Ovary (tissue), 9 donors: ENCODE results near the gene RYR3. TPM values are rescaled to one million over a fixed set of nuclear protein-coding genes. Genes with fewer than 3 reads are reported as not detected.

Source experiments
- DNase-seq, 5 donors: peaks; one replicate each; pipeline ENCODE4 v3.0.0-alpha.2; 2019 to 2020
- H3K27ac ChIP-seq, 2 donors: fragments of 200-600 bp; one replicate each; pipeline versions ENCODE4 v1.5.1 to v1.8.0; 2019 to 2022
- H3K27me3 ChIP-seq: fragments of 200-600 bp; one replicate; pipeline ENCODE4 v1.8.0; 2022
- H3K36me3 ChIP-seq: fragments of 200-600 bp; sonication (generic); one replicate; pipeline ENCODE4 v1.5.1; 2019
- H3K4me1 ChIP-seq: one replicate; pipeline ENCODE4 v1.8.1; 2013; ENCODE audit warnings: mild to moderate bottlenecking, moderate library complexity; ENCODE audit not compliant: insufficient read depth
- H3K4me3 ChIP-seq: fragments of 200-600 bp; sonication (generic); one replicate; pipeline ENCODE4 v1.5.1; 2017
- H3K9me3 ChIP-seq, 2 donors: fragments of 200-600 bp in 1 of 2; sonication (generic) in 1 of 2; one replicate each; pipeline versions ENCODE4 v1.5.1 to v1.8.1; 2013 to 2019; ENCODE audit warnings: mild to moderate bottlenecking in 1 of 2, moderate library complexity in 1 of 2
- EP300 ChIP-seq: sonication (generic); formaldehyde crosslinking; IDR thresholded peaks from one replicate; pipeline ENCODE4 v1.6.1; 2017; ENCODE audit warnings: antibody characterized with exemption
- POLR2A ChIP-seq: fragments of 450-650 bp; IDR thresholded peaks from one replicate; pipeline ENCODE4 v1.6.1; 2017; ENCODE audit warnings: antibody characterized with exemption, mild to moderate bottlenecking, moderate library complexity
- WGBS, 3 donors: extraction: QIAGEN DNeasy Blood & Tissue Kit in 1 of 3; methylation state at CpG; one replicate each; pipeline versions ENCODE4 v1.1.5 to v1.1.7; 2013 to 2017; 5-methylcytosine and 5-hydroxymethylcytosine counted together
- intact Hi-C, 4 donors: fragments of 100-400 bp; cut with DNase I; formaldehyde crosslinking; loops; one replicate each; pipeline versions ENCODE4 v1.11.0 to v1.15.1; 2022 to 2023
- polyA plus RNA-seq, 2 donors: library from polyadenylated mRNA; stranded (reverse); fragments of 200-250 nt in 1 of 2; fragments of 350-450 nt in 1 of 2; fragmentation: Illumina TruSeq in 1 of 2; extraction: RNeasy Lipid Tissue Mini Kit (QIAGEN cat#74804) in 1 of 2; gene quantifications; one replicate each; pipeline ENCODE4 v1.2.3, GENCODE V29; 2013 to 2014
- total RNA-seq, 7 donors: library from RNA; depleted of rRNA in 2 of 7; stranded (reverse); fragments of >200 nt in 2 of 7; fragmentation: NEBNext Ultra II Directional in 3 of 7; extraction: Animal tissue kit (Norgen Biotek cat#: 25700) in 3 of 7; gene quantifications; one replicate each; pipeline versions ENCODE4 v1.1.0 to v1.2.4, GENCODE V29; 2016 to 2023
- TF ChIP-seq, protein P1 (sequence below), 3 donors: fragments of 450-650 bp in 2 of 3; fragments of 200-600 bp in 1 of 3; IDR thresholded peaks; one replicate each; pipeline versions ENCODE4 v1.5.1 to v1.8.0; 2016 to 2022; ENCODE audit warnings: antibody characterized with exemption in 3 of 3, mild to moderate bottlenecking in 1 of 3
- donor health status: DM: no; HTN: no; CAD: no; lungs with moderate emphysema.
- donor health status: DM: no; HTN: no; CAD: no.
- donor health status: Bipolar disorder and iron deficiency.
- donor health status: DM: yes; HTN: yes; CAD: no.
- donor health status: DM: no; HTN: no; CAD: no.
- donor health status: DM: yes; HTN: yes; CAD: no.

Gene RYR3
- total and polyA plus RNA-seq, 9 donors, result 0.52 to 6.0 (median 0.96) TPM

DNA sequence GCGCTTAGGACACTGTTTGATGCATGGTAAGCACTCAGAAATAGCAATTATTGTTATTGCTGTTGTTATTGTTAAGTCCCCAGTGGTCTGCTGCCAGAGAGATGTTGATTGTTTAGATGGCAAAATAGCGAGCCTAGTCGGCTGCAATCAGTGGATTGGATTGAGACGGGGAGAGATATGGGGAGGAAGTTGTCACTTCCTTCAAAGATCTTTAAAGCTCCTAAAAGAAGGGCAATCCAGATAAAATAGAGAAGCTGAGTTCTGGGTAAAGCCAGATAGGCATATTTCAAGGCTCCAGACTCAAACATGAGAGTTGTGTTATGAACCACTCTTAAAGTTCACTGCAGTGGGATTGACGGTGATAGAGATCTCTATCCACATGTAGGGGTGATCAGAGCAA is 64.5 kb downstream of the RYR3 start:
- Histone ChIP-seq H3K27me3 (no peaks in the 10 kb centered on the region), H3K4me3 (no peak overlapping the region), H3K27ac (no peak overlapping the region), H3K4me1 (no peaks in the 10 kb centered on the region), H3K9me3 (no peaks in the 10 kb centered on the region), H3K36me3 (no peaks in the 10 kb centered on the region)
- WGBS, 3 donors, result 36 to 58% (median 38%) methylated on average over 5 of the region's 5 CpGs
- TF ChIP-seq EP300, result no peak
- TF ChIP-seq POLR2A, result no peak
- TF ChIP-seq, protein P1, sequence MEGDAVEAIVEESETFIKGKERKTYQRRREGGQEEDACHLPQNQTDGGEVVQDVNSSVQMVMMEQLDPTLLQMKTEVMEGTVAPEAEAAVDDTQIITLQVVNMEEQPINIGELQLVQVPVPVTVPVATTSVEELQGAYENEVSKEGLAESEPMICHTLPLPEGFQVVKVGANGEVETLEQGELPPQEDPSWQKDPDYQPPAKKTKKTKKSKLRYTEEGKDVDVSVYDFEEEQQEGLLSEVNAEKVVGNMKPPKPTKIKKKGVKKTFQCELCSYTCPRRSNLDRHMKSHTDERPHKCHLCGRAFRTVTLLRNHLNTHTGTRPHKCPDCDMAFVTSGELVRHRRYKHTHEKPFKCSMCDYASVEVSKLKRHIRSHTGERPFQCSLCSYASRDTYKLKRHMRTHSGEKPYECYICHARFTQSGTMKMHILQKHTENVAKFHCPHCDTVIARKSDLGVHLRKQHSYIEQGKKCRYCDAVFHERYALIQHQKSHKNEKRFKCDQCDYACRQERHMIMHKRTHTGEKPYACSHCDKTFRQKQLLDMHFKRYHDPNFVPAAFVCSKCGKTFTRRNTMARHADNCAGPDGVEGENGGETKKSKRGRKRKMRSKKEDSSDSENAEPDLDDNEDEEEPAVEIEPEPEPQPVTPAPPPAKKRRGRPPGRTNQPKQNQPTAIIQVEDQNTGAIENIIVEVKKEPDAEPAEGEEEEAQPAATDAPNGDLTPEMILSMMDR (IDR thresholded peaks at IDR 0.05), result no peak
- DNase-seq, result no peak
- intact Hi-C loops, result no loop called here

DNA sequence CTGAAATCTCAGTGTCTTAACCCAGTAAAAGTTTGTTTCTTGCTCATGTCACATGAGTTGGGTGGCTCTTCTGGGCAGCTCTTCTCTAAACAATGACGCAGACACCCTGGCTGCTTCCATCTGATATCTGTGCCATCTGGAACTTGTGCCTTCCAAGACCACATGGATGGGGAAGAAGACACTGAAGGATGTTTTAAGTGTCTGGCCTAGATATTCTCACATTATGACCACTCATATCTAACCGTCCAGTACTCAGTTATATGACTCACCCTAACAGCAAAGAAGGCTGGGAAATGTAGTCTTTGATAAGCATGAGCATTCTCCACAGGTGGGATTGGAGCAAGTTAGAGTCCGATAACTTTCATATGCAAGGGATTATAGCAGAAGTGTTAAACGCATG is 66.4 kb downstream of the RYR3 start:
- DNase-seq, result no peak
- no peak overlapping the region for H3K4me3 ChIP-seq
- intact Hi-C loops, result no loop called here
- H3K4me1 ChIP-seq, result no peaks in the 10 kb centered on the region
- no peak overlapping the region for H3K27ac ChIP-seq
- WGBS, 3 donors, result 87 to 90% (median 88%) methylated on average over 4 of the region's 4 CpGs
- H3K9me3 ChIP-seq, result no peaks in the 10 kb centered on the region
- no peaks in the 10 kb centered on the region for H3K27me3 ChIP-seq
- no peak for TF ChIP-seq POLR2A
- TF ChIP-seq EP300, result no peak
- TF ChIP-seq, protein P1 (IDR thresholded peaks at IDR 0.05), result no peak
- no peaks in the 10 kb centered on the region for H3K36me3 ChIP-seq

DNA sequence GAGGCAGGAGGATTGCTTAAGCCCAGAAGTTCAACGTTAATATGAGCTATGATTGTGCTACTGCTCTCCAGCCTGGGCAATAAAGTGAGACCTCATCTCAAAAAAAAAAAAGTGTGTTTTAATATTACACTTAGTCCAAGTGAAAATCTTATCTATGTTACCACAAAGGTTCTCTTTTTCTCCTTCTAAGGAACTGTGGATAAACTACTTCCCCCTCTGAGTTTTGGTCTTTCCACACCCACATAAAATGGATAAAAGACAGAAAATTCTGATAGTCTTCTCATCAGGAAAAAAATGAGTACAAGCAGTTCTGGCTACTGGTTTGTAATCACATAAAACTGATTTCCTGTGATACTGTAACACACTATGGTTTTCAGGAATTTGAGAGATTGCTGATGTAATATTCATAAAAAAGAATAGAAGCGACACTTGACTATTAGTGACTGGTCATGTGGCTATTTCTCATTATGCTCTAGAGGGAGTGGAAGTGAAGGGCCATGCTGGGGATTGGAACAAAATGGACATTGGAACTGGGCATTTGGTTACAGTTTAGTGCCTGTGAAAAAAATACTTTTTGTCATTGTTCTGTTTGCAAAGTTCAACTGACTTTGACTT is 68.2 kb downstream of the RYR3 start:
- Histone ChIP-seq H3K27ac (no peak overlapping the region), H3K36me3 (no peaks in the 10 kb centered on the region)
- WGBS, 3 donors, result 76 to 88% (median 82%) methylated on average over 2 of the region's 2 CpGs

DNA sequence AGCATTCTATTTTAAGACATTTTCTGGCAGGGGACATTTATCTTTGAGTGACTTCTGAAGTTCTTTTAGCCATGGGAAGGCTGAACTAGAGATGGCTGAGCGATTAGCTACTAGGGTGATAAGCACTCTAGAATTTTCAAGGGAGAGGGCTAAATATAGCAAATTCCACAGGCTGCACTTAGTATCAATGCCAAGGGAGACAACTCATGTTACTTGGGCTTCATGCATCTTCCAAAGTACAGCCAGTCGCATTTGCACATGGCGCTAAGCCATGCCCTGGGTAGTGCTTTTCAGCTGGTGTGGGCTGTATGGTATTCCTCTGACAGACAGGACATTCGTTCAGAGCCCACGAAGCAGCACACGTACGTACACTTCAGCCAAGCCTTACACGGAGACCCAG is 69.6 kb downstream of the RYR3 start:
- DNase-seq, result no peak
- no peaks in the 10 kb centered on the region for H3K4me1 ChIP-seq
- TF ChIP-seq, protein P1 (IDR thresholded peaks at IDR 0.05), result no peak
- TF ChIP-seq POLR2A (no peak), EP300 (no peak)
- 89 to 91% (median 91%) methylated on average over 8 of the region's 8 CpGs for WGBS, 3 donors
- H3K27me3 ChIP-seq, result no peaks in the 10 kb centered on the region
- no peaks in the 10 kb centered on the region for H3K9me3 ChIP-seq
- no peaks in the 10 kb centered on the region for H3K36me3 ChIP-seq
- no peak overlapping the region for H3K4me3 ChIP-seq
- no peak overlapping the region for H3K27ac ChIP-seq
- intact Hi-C loops, result no loop called here

More for the DNA sequence above, 68.2 kb downstream of the RYR3 start:
- H3K4me3 ChIP-seq, result no peak overlapping the region
- H3K4me1 ChIP-seq, result no peaks in the 10 kb centered on the region
- H3K27me3 ChIP-seq, result no peaks in the 10 kb centered on the region
- no peak for TF ChIP-seq EP300
- TF ChIP-seq, protein P1 (IDR thresholded peaks at IDR 0.05), result no peak
- TF ChIP-seq POLR2A, result no peak
- no peak for DNase-seq
- H3K9me3 ChIP-seq, result no peaks in the 10 kb centered on the region
- intact Hi-C loops, result no loop called here
